T-cell (primary cell): Measurements from ENCODE around the gene ITGA7. TPM values are rescaled to one million over a fixed set of nuclear protein-coding genes. Genes with fewer than 3 reads are reported as not detected.

ENCODE experiments used
- ATAC-seq, 4 experiments: fragments of 200-7000 bp in 3 of 4; fragments of 150-1000 bp in 1 of 4; cut with Tn5 transposase; replicated peaks in 1 of 4; 1 replicate in 3 of 4; 2 replicates in 1 of 4; pipeline ENCODE4 v1.10.0; 2021; ENCODE audit warnings: moderate library complexity in 3 of 4, mild to moderate bottlenecking in 2 of 4, moderate number of reproducible peaks in 1 of 4
- CTCF ChIA-PET, 2 donors: fragments of 300-600 bp; sonication (Branson Sonifier 250); formaldehyde crosslinking; loops; one replicate each; lab custom pipeline; 2022; ENCODE audit warnings: antibody characterized with exemption in 2 of 2; lab: Charles Lee
- POLR2A ChIA-PET, 2 donors: fragments of 300-600 bp; sonication (Branson Sonifier 250); formaldehyde crosslinking; loops; one replicate each; lab custom pipeline; 2022; ENCODE audit warnings: antibody characterized with exemption in 2 of 2; lab: Charles Lee
- DNase-seq, 35 experiments: peaks; one replicate each; pipeline versions ENCODE4 v3.0.0 to v3.0.0-alpha.2; 2013 to 2023
- H3K27ac ChIP-seq: one replicate; pipeline ENCODE4 v1.5.1; 2013; ENCODE audit warnings: low read length
- H3K27me3 ChIP-seq, 2 experiments: replicated peaks in 1 of 2; 1 replicate in 1 of 2; 2 replicates in 1 of 2; pipeline versions ENCODE4 v1.6.1 to v1.7.0; 2013; ENCODE audit warnings: low read length in 1 of 2, mixed read lengths in 1 of 2; ENCODE audit not compliant: control insufficient read depth in 2 of 2, insufficient read depth in 2 of 2; ENCODE audit errors: extremely low read depth in 1 of 2
- H3K36me3 ChIP-seq, 2 donors: 1 replicate in 1 of 2; 2 replicates in 1 of 2; pipeline versions ENCODE4 v1.6.1 to v1.7.0; 2013; ENCODE audit warnings: low read length in 1 of 2; ENCODE audit not compliant: control insufficient read depth in 2 of 2, insufficient read depth in 1 of 2; ENCODE audit errors: extremely low read depth in 1 of 2
- H3K4me1 ChIP-seq, 2 experiments: 1 replicate in 1 of 2; 2 replicates in 1 of 2; pipeline versions ENCODE4 v1.6.1 to v1.7.0; 2013; ENCODE audit warnings: low read length in 2 of 2, mixed read lengths in 1 of 2; ENCODE audit not compliant: insufficient read depth in 2 of 2, control insufficient read depth in 1 of 2; ENCODE audit errors: extremely low read depth in 1 of 2
- H3K4me3 ChIP-seq, 2 donors: 1 replicate in 1 of 2; 2 replicates in 1 of 2; pipeline versions ENCODE4 v1.5.1 to v1.7.0; 2013; ENCODE audit warnings: mild to moderate bottlenecking in 2 of 2, low read length in 1 of 2, moderate library complexity in 1 of 2; ENCODE audit not compliant: control insufficient read depth in 1 of 2; ENCODE audit errors: extremely low read depth in 1 of 2
- H3K9me3 ChIP-seq: 2 replicates; pipeline ENCODE4 v1.7.0; 2013
- H3K27ac Mint-ChIP-seq, 2 donors: one replicate each; pipeline ENCODE4 v1.8.0; 2020 to 2021; ENCODE audit warnings: mild to moderate bottlenecking in 2 of 2, mixed read lengths in 2 of 2
- H3K27me3 Mint-ChIP-seq, 2 donors: one replicate each; pipeline ENCODE4 v1.8.0; 2021 to 2022; ENCODE audit warnings: mixed read lengths in 2 of 2
- H3K36me3 Mint-ChIP-seq: one replicate; pipeline ENCODE4 v1.8.0; 2021; ENCODE audit warnings: mixed read lengths
- H3K4me1 Mint-ChIP-seq, 3 donors: one replicate each; pipeline ENCODE4 v1.8.0; 2020 to 2022; ENCODE audit warnings: mixed read lengths in 3 of 3, mild to moderate bottlenecking in 1 of 3
- H3K4me3 Mint-ChIP-seq, 3 donors: one replicate each; pipeline ENCODE4 v1.8.0; 2020 to 2022; ENCODE audit warnings: mild to moderate bottlenecking in 3 of 3, mixed read lengths in 3 of 3, moderate library complexity in 3 of 3
- H3K9me3 Mint-ChIP-seq, 3 donors: one replicate each; pipeline ENCODE4 v1.8.0; 2020 to 2022; ENCODE audit warnings: mixed read lengths in 3 of 3
- WGBS: methylation state at CpG from one replicate; pipeline ENCODE4 v1.1.5; 2013; ENCODE audit warnings: missing lambda C conversion rate; ENCODE audit not compliant: insufficient coverage; 5-methylcytosine and 5-hydroxymethylcytosine counted together
- total RNA-seq, 35 experiments: library from RNA in 6 of 35; stranded (reverse) in 6 of 35; fragments of 120-200 nt in 1 of 35; gene quantifications; one replicate each; pipeline versions ENCODE4 v1.2.1 to v1.2.4 and lab custom pipeline; 2013 to 2026

ITGA7 gene
- total RNA-seq, 5 donors from 2014 or later (not counting 1 experiment from before 2014, with no cell fraction given): 2.6 to 4.6 (median 3.1) TPM

DNA sequence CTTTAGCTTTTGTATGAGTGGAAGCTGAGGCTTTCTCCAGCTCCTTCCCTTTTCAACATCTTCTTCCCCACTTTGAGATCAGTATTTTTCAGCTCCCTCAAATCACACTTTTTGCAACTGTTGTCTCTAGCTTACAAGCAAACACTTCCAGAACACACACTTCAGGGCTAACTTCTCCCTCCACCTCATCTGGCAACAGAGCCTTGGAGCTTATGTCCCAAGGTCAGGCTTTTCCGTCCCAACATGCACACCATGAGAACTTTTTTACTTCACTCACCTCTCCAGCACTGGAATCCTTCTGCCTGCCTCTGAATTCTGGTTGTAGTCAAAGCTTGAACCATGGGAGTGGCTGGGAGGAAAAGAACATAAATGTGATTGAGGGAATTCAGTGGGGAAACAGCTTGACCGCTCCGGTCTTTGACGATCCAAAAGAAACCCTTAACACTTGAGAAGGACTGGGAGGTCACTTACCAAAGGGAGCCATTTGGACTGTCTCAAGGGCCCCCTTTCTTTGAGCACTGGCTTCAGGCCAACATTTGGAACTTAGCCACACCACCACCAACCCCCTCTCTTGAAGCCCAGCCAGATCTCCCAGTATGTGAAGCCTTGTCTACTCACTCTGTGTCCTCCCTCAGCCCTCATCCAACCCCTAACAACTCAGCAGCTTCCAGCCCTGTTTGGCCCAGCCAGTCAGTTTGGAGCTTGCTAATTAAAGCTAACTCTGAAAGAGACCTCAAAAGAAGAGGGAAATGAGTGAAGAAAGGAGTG is 4.3 kb upstream of the ITGA7 start:
- ChIA-PET POLR2A (interaction anchor here in 1 of 2 donors (0.5 kb wide), 1 partner anchor 977 kb away, joined by 3 read pairs; no protein-coding TSS in a partner anchor), CTCF (interaction anchor here (0.5 to 0.6 kb wide), 2 partner anchors 424 to 784 kb away, joined by 3 to 8 read pairs; no protein-coding TSS in a partner anchor)
- ATAC-seq (no peak), DNase-seq (no peak)
- no peaks in the 10 kb centered on the region for H3K36me3 Mint-ChIP-seq
- Histone ChIP-seq H3K4me1 (peaks cover 12 to 33% of the 10 kb centered on the region in 2 experiments), H3K36me3 (no peaks in the 10 kb centered on the region), H3K27ac (no peak overlapping the region), H3K27me3 (peaks cover 0 to 20% of the 10 kb centered on the region in 2 experiments), H3K9me3 (no peaks in the 10 kb centered on the region), H3K4me3 (no peak overlapping the region)
- H3K27ac Mint-ChIP-seq: no peak overlapping the region
- no peak overlapping the region for H3K4me3 Mint-ChIP-seq
- peaks cover 19 to 25% of the 10 kb centered on the region in 2 donors for H3K27me3 Mint-ChIP-seq
- WGBS: 100% methylated on average over 4 of the region's 4 CpGs
- no peaks in the 10 kb centered on the region for H3K9me3 Mint-ChIP-seq
- peaks cover 27 to 37% (median 33%) of the 10 kb centered on the region in 3 donors for H3K4me1 Mint-ChIP-seq

DNA sequence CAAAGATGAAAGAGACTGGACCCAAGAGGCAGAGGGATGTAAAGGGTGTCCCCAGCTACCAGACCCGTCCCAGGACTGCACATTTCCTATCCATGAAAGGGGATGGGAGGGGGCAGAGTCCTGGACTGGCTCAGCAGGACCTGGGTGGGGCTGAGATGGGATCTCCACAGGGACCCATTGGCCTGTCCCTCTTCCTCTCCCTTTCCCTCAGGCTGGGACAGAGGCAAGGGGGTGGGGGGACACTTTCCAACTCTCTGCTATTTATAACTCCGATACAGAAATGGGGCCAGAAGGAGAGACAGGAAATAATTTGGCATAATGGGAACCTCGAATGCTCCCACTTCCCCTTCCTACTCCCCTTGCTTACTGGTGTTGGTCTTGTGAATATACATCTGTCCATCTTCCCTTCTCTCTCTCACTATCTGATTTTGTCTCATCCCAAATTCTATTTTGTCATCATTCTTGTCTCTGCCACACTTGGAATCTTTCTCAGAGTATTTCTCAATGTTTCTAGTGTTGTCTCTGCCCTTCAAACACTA is 1.1 kb upstream of the ITGA7 start:
- Histone ChIP-seq H3K27me3 (peaks cover 0 to 28% of the 10 kb centered on the region in 2 experiments), H3K9me3 (no peaks in the 10 kb centered on the region), H3K4me1 (peaks cover 3 to 20% of the 10 kb centered on the region in 2 experiments), H3K27ac (no peak overlapping the region), H3K36me3 (no peaks in the 10 kb centered on the region), H3K4me3 (peak overlapping the region in 1 of 2 donors; percentile 0)
- no CpG with 5 or more reads among the region's 3 CpGs for WGBS
- DNase-seq (no peak), ATAC-seq (no peak)
- peak overlapping the region; percentile 80 to 86 (median 81) for H3K4me3 Mint-ChIP-seq
- peaks cover 16 to 23% (median 19%) of the 10 kb centered on the region in 3 donors for H3K4me1 Mint-ChIP-seq
- no peaks in the 10 kb centered on the region for H3K36me3 Mint-ChIP-seq
- peaks cover 22 to 25% of the 10 kb centered on the region in 2 donors for H3K27me3 Mint-ChIP-seq
- POLR2A ChIA-PET: no interaction called here
- H3K27ac Mint-ChIP-seq: no peak overlapping the region
- H3K9me3 Mint-ChIP-seq: no peaks in the 10 kb centered on the region
- CTCF ChIA-PET: no interaction called here

GRCh38 chr12:55707219-55707671 is 459 bp downstream of the ITGA7 start:
- WGBS: 24% methylated on average over 17 of the region's 22 CpGs
- Mint-ChIP-seq H3K27me3 (peaks cover 25 to 27% of the 10 kb centered on the region in 2 donors), H3K9me3 (no peaks in the 10 kb centered on the region), H3K36me3 (no peaks in the 10 kb centered on the region), H3K4me1 (peaks cover 16 to 23% (median 19%) of the 10 kb centered on the region in 3 donors), H3K27ac (no peak overlapping the region), H3K4me3 (peak overlapping the region; percentile 80 to 86 (median 81))
- H3K4me3 ChIP-seq: peak overlapping the region; percentile 48 to 49
- ChIA-PET POLR2A (no interaction called here), CTCF (no interaction called here)
- DNase-seq: no peak
- peaks cover 0 to 40% of the 10 kb centered on the region in 2 experiments for H3K27me3 ChIP-seq
- H3K4me1 ChIP-seq: peaks cover 3 to 20% of the 10 kb centered on the region in 2 experiments
- peak; percentile 20 to 43 (median 31) for ATAC-seq
- H3K27ac ChIP-seq: no peak overlapping the region
- no peaks in the 10 kb centered on the region for H3K9me3 ChIP-seq
- H3K36me3 ChIP-seq: no peaks in the 10 kb centered on the region

GRCh38 chr12:55706568-55707218 is 1.0 kb downstream of the ITGA7 start:
- 44% methylated on average over 1 of the region's 2 CpGs for WGBS
- Mint-ChIP-seq H3K9me3 (no peaks in the 10 kb centered on the region), H3K27ac (no peak overlapping the region), H3K36me3 (no peaks in the 10 kb centered on the region), H3K4me3 (peak overlapping the region; percentile 80 to 86 (median 81)), H3K27me3 (peaks cover 23 to 25% of the 10 kb centered on the region in 2 donors), H3K4me1 (peaks cover 16 to 23% (median 19%) of the 10 kb centered on the region in 3 donors)
- Histone ChIP-seq H3K4me1 (peaks cover 3 to 20% of the 10 kb centered on the region in 2 experiments), H3K27me3 (peaks cover 0 to 40% of the 10 kb centered on the region in 2 experiments), H3K36me3 (no peaks in the 10 kb centered on the region), H3K4me3 (no peak overlapping the region), H3K9me3 (no peaks in the 10 kb centered on the region), H3K27ac (no peak overlapping the region)
- ChIA-PET CTCF (interaction anchor here (0.6 to 1.2 kb wide), 2 partner anchors 50 to 1919 kb away, joined by 3 read pairs; no protein-coding TSS in a partner anchor), POLR2A (no interaction called here)
- ATAC-seq: no peak
- DNase-seq: no peak

GRCh38 chr12:55705782-55706402 is 1.8 kb downstream of the ITGA7 start:
- ATAC-seq (no peak), DNase-seq (no peak)
- H3K27me3 ChIP-seq: peaks cover 0 to 40% of the 10 kb centered on the region in 2 experiments
- Mint-ChIP-seq H3K36me3 (no peaks in the 10 kb centered on the region), H3K9me3 (no peaks in the 10 kb centered on the region), H3K4me1 (peaks cover 16 to 23% (median 19%) of the 10 kb centered on the region in 3 donors), H3K4me3 (no peak overlapping the region), H3K27me3 (peaks cover 23 to 24% of the 10 kb centered on the region in 2 donors), H3K27ac (no peak overlapping the region)
- H3K4me1 ChIP-seq: peaks cover 3 to 20% of the 10 kb centered on the region in 2 experiments
- H3K27ac ChIP-seq: no peak overlapping the region
- 46% methylated on average over 2 of the region's 5 CpGs for WGBS
- CTCF ChIA-PET: interaction anchor here (0.6 to 1.2 kb wide), 4 partner anchors 10 to 1918 kb away, joined by 3 to 6 read pairs (median 3); no protein-coding TSS in a partner anchor
- no peaks in the 10 kb centered on the region for H3K36me3 ChIP-seq
- POLR2A ChIA-PET: no interaction called here
- no peak overlapping the region for H3K4me3 ChIP-seq
- no peaks in the 10 kb centered on the region for H3K9me3 ChIP-seq
